HEK293T (cell line): ENCODE measurements around the gene COL23A1.

Experiments
- CTCF ChIA-PET: fragments of 350-600 bp; formaldehyde crosslinking; extraction: SDS; loops from one replicate; lab custom pipeline; 2021; ENCODE audit warnings: antibody characterized with exemption, inconsistent platforms; lab: Yijun Ruan, JAX
- POLR2A ChIA-PET: fragments of 350-600 bp; formaldehyde crosslinking; extraction: SDS; loops from one replicate; lab custom pipeline; 2020; ENCODE audit warnings: antibody characterized with exemption, inconsistent platforms; lab: Yijun Ruan, JAX
- DNase-seq: peaks from one replicate; pipeline ENCODE4 v3.0.0; 2012; ENCODE audit warnings: mixed read lengths; ENCODE audit errors: extremely low spot score
- ARNT ChIP-seq: fragments of 450-650 bp; IDR thresholded peaks from 2 replicates; pipeline ENCODE4 v1.6.1; 2017; ENCODE audit warnings: mild to moderate bottlenecking
- BHLHE40 ChIP-seq: fragments of 450-650 bp; IDR thresholded peaks from 2 replicates; pipeline ENCODE4 v1.6.1; 2016; ENCODE audit warnings: mild to moderate bottlenecking, moderate library complexity, borderline replicate concordance
- CTBP1 ChIP-seq: fragments of 450-650 bp; IDR thresholded peaks from 2 replicates; pipeline ENCODE4 v1.6.1; 2016; ENCODE audit warnings: borderline replicate concordance
- ELF4 ChIP-seq: fragments of 450-650 bp; IDR thresholded peaks from 2 replicates; pipeline ENCODE4 v1.6.1; 2017; ENCODE audit warnings: antibody characterized with exemption
- FOXA1 ChIP-seq: fragments of 450-650 bp; IDR thresholded peaks from 2 replicates; pipeline ENCODE4 v1.6.1; 2016; ENCODE audit warnings: mild to moderate bottlenecking
- FOXK2 ChIP-seq: fragments of 450-650 bp; IDR thresholded peaks from 2 replicates; pipeline ENCODE4 v1.6.1; 2016; ENCODE audit warnings: mild to moderate bottlenecking
- FOXM1 ChIP-seq: fragments of 450-650 bp; IDR thresholded peaks from 2 replicates; pipeline ENCODE4 v1.6.1; 2017; ENCODE audit warnings: mild to moderate bottlenecking, borderline replicate concordance
- HDGF ChIP-seq: fragments of 450-650 bp; IDR thresholded peaks from 2 replicates; pipeline ENCODE4 v1.6.1; 2017; ENCODE audit warnings: antibody characterized with exemption, borderline replicate concordance
- L3MBTL2 ChIP-seq: fragments of 450-650 bp; conservative IDR thresholded peaks from 2 replicates; pipeline ENCODE4 v1.6.1; 2016; ENCODE audit warnings: mild to moderate bottlenecking
- LEF1 ChIP-seq: fragments of 450-650 bp; IDR thresholded peaks from 2 replicates; pipeline ENCODE4 v1.6.1; 2017; ENCODE audit warnings: mild to moderate bottlenecking, borderline replicate concordance
- NFRKB ChIP-seq: fragments of 450-650 bp; IDR thresholded peaks from 2 replicates; pipeline ENCODE4 v1.6.1; 2016; ENCODE audit warnings: mild to moderate bottlenecking, moderate library complexity
- PKNOX1 ChIP-seq: fragments of 450-650 bp; IDR thresholded peaks from 2 replicates; pipeline ENCODE4 v1.6.1; 2016
- SP1 ChIP-seq: fragments of 450-650 bp; IDR thresholded peaks from 2 replicates; pipeline ENCODE4 v1.6.1; 2017
- SUZ12 ChIP-seq: fragments of 450-650 bp; IDR thresholded peaks from 2 replicates; pipeline ENCODE4 v1.6.1; 2016; ENCODE audit warnings: mild to moderate bottlenecking
- TARDBP ChIP-seq: fragments of 450-650 bp; IDR thresholded peaks from 2 replicates; pipeline ENCODE4 v1.6.1; 2016
- ZNF384 ChIP-seq: fragments of 450-650 bp; IDR thresholded peaks from 2 replicates; pipeline ENCODE4 v1.6.1; 2016

The COL23A1 gene

GRCh38 chr5:178430186-178431062, 159.8 kb downstream of the COL23A1 start:
- TF ChIP-seq CTBP1 (no peak), HDGF (no peak), TARDBP (no peak), NFRKB (no peak), FOXK2 (no peak), SUZ12 (no peak), PKNOX1 (no peak), SP1 (no peak), ARNT (no peak), FOXA1 (no peak), BHLHE40 (no peak), L3MBTL2 (no peak), FOXM1 (no peak)
- ChIA-PET POLR2A (no interaction called here), CTCF (interaction anchor here (0.7 kb wide), 1 partner anchor 196 kb away, joined by 4 read pairs; no protein-coding TSS in a partner anchor)
- no peak for DNase-seq

- ChIA-PET CTCF (interaction anchor here (0.7 kb wide), 1 partner anchor 195 kb away, joined by 4 read pairs; no protein-coding TSS in a partner anchor), POLR2A (no interaction called here)
- no peak for TF ChIP-seq ARNT
- TF ChIP-seq FOXA1, result no peak
- TF ChIP-seq PKNOX1, result no peak
- TF ChIP-seq ZNF384, result no peak
- TF ChIP-seq SP1, result no peak
- TF ChIP-seq NFRKB, result no peak
- TF ChIP-seq ELF4, result no peak
- no peak for TF ChIP-seq BHLHE40
- TF ChIP-seq CTBP1, result no peak
- TF ChIP-seq SUZ12, result no peak
- no peak for TF ChIP-seq FOXK2
- TF ChIP-seq HDGF, result no peak
- TF ChIP-seq LEF1, result no peak
- no peak for TF ChIP-seq L3MBTL2
- TF ChIP-seq TARDBP, result no peak
- TF ChIP-seq FOXM1, result no peak
- DNase-seq, result no peak
These were observed 160.6 kb downstream of the COL23A1 start for GRCh38 chr5:178429491-178430185.

GRCh38 chr5:178429156-178429468, 161.1 kb downstream of the COL23A1 start:
- no peak for TF ChIP-seq FOXA1
- no peak for TF ChIP-seq PKNOX1
- no peak for TF ChIP-seq SP1
- no peak for TF ChIP-seq LEF1
- no peak for TF ChIP-seq FOXK2
- TF ChIP-seq ELF4, result no peak
- no peak for TF ChIP-seq NFRKB
- TF ChIP-seq TARDBP, result no peak
- TF ChIP-seq ZNF384, result no peak
- TF ChIP-seq ARNT, result no peak
- TF ChIP-seq SUZ12, result no peak
- TF ChIP-seq L3MBTL2, result no peak
- no peak for TF ChIP-seq HDGF
- TF ChIP-seq CTBP1, result no peak
- no peak for TF ChIP-seq BHLHE40
- no peak for TF ChIP-seq FOXM1
- ChIA-PET POLR2A (no interaction called here), CTCF (no interaction called here)
- no peak for DNase-seq

- TF ChIP-seq FOXK2, result no peak
- no peak for TF ChIP-seq CTBP1
- TF ChIP-seq FOXA1, result no peak
- no peak for TF ChIP-seq TARDBP
- TF ChIP-seq ZNF384, result no peak
- TF ChIP-seq ELF4, result no peak
- TF ChIP-seq L3MBTL2, result no peak
- TF ChIP-seq HDGF, result no peak
- no peak for TF ChIP-seq ARNT
- no peak for TF ChIP-seq LEF1
- no peak for TF ChIP-seq SP1
- no peak for TF ChIP-seq NFRKB
- no peak for TF ChIP-seq PKNOX1
- TF ChIP-seq BHLHE40, result no peak
- TF ChIP-seq FOXM1, result no peak
- ChIA-PET POLR2A (no interaction called here), CTCF (no interaction called here)
- no peak for DNase-seq
These were observed 161.6 kb downstream of the COL23A1 start for GRCh38 chr5:178428341-178429155.
